Skeletal muscle tissue (tissue), 4 donors: ENCODE data around the gene GLT8D2. TPM values are rescaled to one million over a fixed set of nuclear protein-coding genes. Genes with fewer than 3 reads are reported as not detected.

Experiments used
- H3K27ac ChIP-seq: one replicate; pipeline ENCODE4 v1.7.0; 2013; ENCODE audit warnings: mild to moderate bottlenecking, low read depth, low read length, inconsistent platforms
- H3K27me3 ChIP-seq, 3 donors: one replicate each; pipeline ENCODE4 v1.7.0; 2013; ENCODE audit warnings: low read length in 3 of 3; ENCODE audit not compliant: control insufficient read depth in 3 of 3, insufficient read depth in 3 of 3
- H3K36me3 ChIP-seq, 3 donors: one replicate each; pipeline ENCODE4 v1.7.0; 2013; ENCODE audit warnings: low read length in 3 of 3; ENCODE audit not compliant: control insufficient read depth in 3 of 3, insufficient read depth in 3 of 3
- H3K4me1 ChIP-seq, 3 donors: one replicate each; pipeline ENCODE4 v1.7.0; 2013; ENCODE audit warnings: low read length in 3 of 3, mild to moderate bottlenecking in 3 of 3; ENCODE audit not compliant: control insufficient read depth in 3 of 3, insufficient read depth in 3 of 3
- H3K4me3 ChIP-seq, 3 donors: one replicate each; pipeline ENCODE4 v1.7.0; 2013; ENCODE audit warnings: low read length in 3 of 3
- H3K9ac ChIP-seq, 3 donors: one replicate each; pipeline ENCODE4 v1.7.0; 2013; ENCODE audit warnings: low read length in 3 of 3, mild to moderate bottlenecking in 3 of 3, moderate library complexity in 2 of 3, low read depth in 1 of 3
- H3K9me3 ChIP-seq, 3 donors: one replicate each; pipeline ENCODE4 v1.7.0; 2013; ENCODE audit warnings: low read length in 3 of 3; ENCODE audit not compliant: control insufficient read depth in 3 of 3
- total RNA-seq: library from RNA; depleted of rRNA; stranded (reverse); fragments of >200 nt; gene quantifications from one replicate; pipeline ENCODE4 v1.2.3, GENCODE V29; 2014
- donor health status: Osteomylitis.

GLT8D2 gene
- total RNA-seq, 1 donor from 2014 or later = 36.5 TPM

DNA sequence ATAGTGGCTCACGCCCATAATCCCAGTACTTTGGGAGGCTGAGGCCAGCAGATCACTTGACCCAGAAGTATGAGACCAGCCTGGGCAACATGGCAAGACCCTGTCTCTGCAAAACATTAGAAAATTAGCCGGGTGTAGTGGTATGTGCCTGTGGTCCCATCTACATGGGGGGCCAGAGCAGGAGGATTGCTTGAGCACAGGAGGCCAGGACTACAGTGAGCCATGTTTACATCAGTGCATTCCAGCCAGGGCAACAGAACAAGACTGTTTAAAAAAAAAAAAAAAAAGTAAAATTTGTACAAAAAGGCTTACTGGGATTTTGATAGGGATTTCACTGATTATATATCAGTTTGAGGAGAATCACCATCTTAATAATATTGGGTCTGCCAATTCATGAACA lies 22.1 kb upstream of the GLT8D2 start:
- no peaks in the 10 kb centered on the region for H3K4me1 ChIP-seq
- H3K9me3 ChIP-seq = no peaks in the 10 kb centered on the region
- H3K27ac ChIP-seq = no peak overlapping the region
- peaks cover 0 to 22% (median 15%) of the 10 kb centered on the region in 3 donors for H3K36me3 ChIP-seq
- H3K27me3 ChIP-seq = no peaks in the 10 kb centered on the region
- no peak overlapping the region for H3K9ac ChIP-seq
- no peak overlapping the region for H3K4me3 ChIP-seq

DNA sequence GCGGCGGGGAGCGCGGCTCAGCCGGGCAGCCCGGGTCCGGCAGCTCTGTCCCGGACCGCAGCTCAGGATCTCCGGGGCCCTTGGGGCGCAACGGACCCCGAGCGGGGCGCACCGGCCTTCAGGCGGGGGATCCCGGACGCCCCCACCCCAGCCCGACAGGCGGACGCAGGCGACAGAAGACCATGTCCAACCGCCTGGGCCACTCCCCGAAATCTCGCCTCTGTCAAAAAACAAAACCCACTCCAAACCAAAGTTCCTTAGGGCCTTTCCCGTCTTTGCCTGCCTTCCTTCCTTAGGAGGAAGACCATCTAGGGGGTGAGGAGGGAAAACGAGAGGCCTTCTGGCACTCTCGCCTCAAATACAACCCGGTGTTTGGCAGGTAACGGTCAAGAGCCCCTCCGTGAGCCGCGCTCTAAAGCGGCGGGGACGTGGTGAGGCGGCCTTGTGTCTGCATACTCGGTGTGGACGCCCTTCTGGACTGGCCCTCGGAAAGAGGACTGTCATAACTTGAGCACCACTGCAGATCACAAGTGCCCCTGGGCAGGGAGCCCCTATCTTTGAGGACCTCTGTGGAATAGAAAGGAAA lies 14.9 kb upstream of the GLT8D2 start:
- H3K4me1 ChIP-seq = peaks cover 16 to 22% (median 19%) of the 10 kb centered on the region in 3 donors
- H3K9me3 ChIP-seq = no peaks in the 10 kb centered on the region
- H3K27ac ChIP-seq = peak overlapping the region; percentile 94
- peak overlapping the region; percentile 89 to 95 (median 91) for H3K9ac ChIP-seq
- H3K27me3 ChIP-seq = no peaks in the 10 kb centered on the region
- peak overlapping the region; percentile 90 to 97 (median 96) for H3K4me3 ChIP-seq
- H3K36me3 ChIP-seq = peaks cover 0 to 22% (median 4%) of the 10 kb centered on the region in 3 donors

DNA sequence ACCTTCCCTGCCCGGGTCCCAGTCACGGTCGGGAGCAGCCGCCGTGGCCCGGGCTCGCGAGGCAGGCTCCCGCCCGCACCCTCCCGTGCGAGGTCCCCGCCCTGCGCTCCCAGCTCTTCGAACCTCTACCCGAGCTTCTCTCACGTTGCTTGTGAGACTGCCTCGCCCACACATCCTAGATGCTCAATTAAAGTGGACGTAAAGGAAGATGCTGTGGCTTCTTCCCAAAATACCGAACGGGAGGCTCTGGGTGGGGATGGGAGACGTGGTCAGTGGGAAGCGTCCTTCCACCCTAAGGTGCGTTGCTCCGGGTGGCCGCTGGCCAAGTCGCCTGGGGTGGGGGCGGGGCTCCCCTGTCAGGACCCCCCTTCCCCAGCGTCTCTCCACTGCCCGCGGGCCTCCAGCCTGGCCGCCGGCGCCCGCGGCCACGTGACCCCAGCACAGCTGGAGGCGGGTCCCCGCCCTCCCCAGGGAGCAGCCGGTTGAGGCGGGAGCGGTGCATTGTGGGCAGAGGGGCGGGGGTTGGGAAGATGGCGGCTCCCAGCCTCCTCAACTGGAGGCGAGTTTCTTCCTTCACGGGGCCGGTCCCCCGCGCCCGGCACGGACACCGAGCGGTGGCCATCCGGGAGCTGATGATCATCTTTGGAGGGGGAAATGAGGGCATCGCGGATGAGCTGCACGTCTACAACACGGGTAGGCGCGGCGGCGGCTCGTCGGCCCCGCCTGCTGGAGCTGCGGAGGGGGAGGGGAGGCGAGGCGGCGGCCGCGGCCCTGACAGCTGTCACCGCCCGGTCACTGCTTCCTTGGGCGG lies 14.2 kb upstream of the GLT8D2 start, which contains the start of gene HCFC2:
Gene HCFC2 (plus strand): TSS at position 501 of the 811 bp plus-strand sequence. CDS start 30 bp downstream, at position 531.
- Histone ChIP-seq H3K36me3 (peaks cover 0 to 21% (median 4%) of the 10 kb centered on the region in 3 donors), H3K27ac (peak within 1 kb of the TSS; percentile 94), H3K4me1 (peaks cover 16 to 22% (median 19%) of the 10 kb centered on the region in 3 donors), H3K27me3 (no peaks in the 10 kb centered on the region), H3K9ac (peak within 1 kb of the TSS; percentile 89 to 95 (median 91)), H3K4me3 (peak within 1 kb of the TSS; percentile 90 to 97 (median 96)), H3K9me3 (no peaks in the 10 kb centered on the region)

DNA sequence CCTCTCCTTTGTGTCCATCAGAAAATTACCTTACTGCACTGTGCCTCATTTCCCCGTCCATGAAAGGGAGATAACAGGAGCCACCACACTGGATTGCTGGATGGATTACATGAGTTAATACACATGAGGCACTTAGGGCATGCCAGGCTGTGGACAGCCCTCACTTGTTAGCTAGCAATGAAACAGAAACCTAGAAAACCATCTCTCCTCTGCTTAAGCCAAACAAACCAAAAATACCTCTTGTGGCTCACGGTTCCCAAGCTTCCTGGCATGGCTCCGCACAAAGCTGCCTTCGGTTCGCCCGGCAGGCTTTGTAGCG lies 13.7 kb upstream of the GLT8D2 start:
- H3K9me3 ChIP-seq = no peaks in the 10 kb centered on the region
- peak overlapping the region; percentile 90 to 97 (median 96) for H3K4me3 ChIP-seq
- H3K36me3 ChIP-seq = peaks cover 0 to 16% (median 3%) of the 10 kb centered on the region in 3 donors
- H3K9ac ChIP-seq = peak overlapping the region; percentile 89 to 95 (median 91)
- peak overlapping the region; percentile 94 for H3K27ac ChIP-seq
- no peaks in the 10 kb centered on the region for H3K27me3 ChIP-seq
- H3K4me1 ChIP-seq = peaks cover 16 to 22% (median 19%) of the 10 kb centered on the region in 3 donors

DNA sequence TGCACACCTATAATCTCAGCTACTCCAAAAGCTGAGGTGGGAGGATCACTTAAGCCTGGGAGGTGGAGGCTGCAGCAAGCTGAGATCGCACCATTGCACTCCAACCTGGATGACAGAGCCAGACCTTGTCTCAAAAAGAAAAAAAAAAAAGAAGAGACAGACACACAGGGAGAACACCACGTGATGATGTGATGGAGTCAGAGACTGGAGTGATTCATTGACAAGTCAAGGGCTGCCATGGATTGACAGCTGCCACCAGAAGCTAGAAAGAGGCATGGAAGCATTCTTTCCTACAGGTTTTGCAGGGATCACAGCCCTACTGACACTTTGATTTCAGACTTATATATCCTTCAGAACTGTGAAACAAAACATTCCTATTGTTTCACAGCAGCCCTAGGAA lies 10.8 kb upstream of the GLT8D2 start:
- H3K9me3 ChIP-seq = no peaks in the 10 kb centered on the region
- H3K36me3 ChIP-seq = no peaks in the 10 kb centered on the region
- no peaks in the 10 kb centered on the region for H3K27me3 ChIP-seq
- H3K27ac ChIP-seq = no peak overlapping the region
- no peak overlapping the region for H3K9ac ChIP-seq
- no peak overlapping the region for H3K4me3 ChIP-seq
- H3K4me1 ChIP-seq = peaks cover 16 to 21% (median 20%) of the 10 kb centered on the region in 3 donors

DNA sequence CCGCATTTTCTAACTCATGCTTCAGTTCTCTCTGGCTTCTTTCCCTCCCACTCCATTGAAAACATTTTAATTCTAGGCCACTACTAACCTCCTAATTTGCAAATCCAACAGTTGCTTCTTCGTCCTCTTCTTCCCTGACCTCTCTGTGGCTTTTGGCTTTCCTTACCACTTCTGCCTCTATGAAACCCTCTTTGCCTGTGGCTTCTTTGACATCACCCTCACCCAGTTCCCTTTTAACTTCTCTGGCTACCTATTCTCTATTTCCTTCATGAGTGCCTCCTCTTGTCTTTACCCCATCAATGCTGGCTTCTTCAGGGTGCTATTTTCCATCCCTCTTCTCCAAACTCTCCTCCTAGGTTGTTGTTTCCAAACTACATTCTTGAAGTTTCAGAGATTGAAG lies 10.0 kb upstream of the GLT8D2 start:
- no peak overlapping the region for H3K9ac ChIP-seq
- no peak overlapping the region for H3K27ac ChIP-seq
- peaks cover 11 to 18% (median 15%) of the 10 kb centered on the region in 3 donors for H3K4me1 ChIP-seq
- H3K36me3 ChIP-seq = no peaks in the 10 kb centered on the region
- H3K9me3 ChIP-seq = no peaks in the 10 kb centered on the region
- no peaks in the 10 kb centered on the region for H3K27me3 ChIP-seq
- no peak overlapping the region for H3K4me3 ChIP-seq

DNA sequence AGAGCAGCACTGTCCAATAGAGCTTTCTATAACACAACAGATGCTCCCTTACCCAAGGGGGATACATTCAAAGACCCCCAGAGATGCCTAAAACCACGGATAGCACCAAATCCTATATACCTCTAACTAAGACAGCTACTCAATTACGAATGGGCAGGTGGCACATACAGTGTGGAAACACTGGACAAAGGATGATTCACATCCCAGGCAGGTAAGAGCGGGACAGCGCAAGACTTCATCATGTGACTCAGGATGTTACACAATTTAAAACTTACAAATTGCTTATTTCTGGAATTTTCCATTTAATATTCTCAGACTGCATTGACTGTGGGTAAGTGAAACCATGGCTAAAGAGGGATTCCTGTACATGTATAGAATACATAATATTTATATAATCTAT lies 8.8 kb upstream of the GLT8D2 start:
- Histone ChIP-seq H3K36me3 (no peaks in the 10 kb centered on the region), H3K4me1 (peaks cover 10 to 14% (median 11%) of the 10 kb centered on the region in 3 donors), H3K9ac (no peak overlapping the region), H3K4me3 (no peak overlapping the region), H3K27me3 (no peaks in the 10 kb centered on the region), H3K27ac (no peak overlapping the region), H3K9me3 (no peaks in the 10 kb centered on the region)

DNA sequence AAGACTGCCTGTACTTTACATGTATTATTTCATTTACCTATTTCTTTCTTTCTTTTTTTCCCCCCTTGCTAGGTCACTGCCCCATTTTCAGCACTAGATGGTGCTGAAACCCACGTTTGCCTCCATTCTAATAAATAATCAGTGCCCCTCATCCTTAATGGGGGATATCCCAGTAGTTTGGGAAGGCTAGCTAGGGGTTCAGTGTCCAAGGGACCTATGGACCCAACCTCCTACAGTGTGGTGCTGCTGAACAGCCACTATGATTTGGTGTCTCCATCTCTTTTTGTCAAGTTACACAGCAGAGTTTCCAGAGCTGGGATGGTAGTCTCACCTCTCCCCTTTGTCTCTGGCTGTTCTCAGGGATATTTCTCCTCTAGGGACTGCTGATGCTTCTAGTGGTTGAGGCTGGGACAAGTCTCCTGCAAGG lies 7.8 kb upstream of the GLT8D2 start:
- no peak overlapping the region for H3K4me3 ChIP-seq
- no peak overlapping the region for H3K27ac ChIP-seq
- H3K27me3 ChIP-seq = no peaks in the 10 kb centered on the region
- no peaks in the 10 kb centered on the region for H3K9me3 ChIP-seq
- H3K4me1 ChIP-seq = peaks cover 6 to 10% (median 10%) of the 10 kb centered on the region in 3 donors
- H3K9ac ChIP-seq = no peak overlapping the region
- no peaks in the 10 kb centered on the region for H3K36me3 ChIP-seq

DNA sequence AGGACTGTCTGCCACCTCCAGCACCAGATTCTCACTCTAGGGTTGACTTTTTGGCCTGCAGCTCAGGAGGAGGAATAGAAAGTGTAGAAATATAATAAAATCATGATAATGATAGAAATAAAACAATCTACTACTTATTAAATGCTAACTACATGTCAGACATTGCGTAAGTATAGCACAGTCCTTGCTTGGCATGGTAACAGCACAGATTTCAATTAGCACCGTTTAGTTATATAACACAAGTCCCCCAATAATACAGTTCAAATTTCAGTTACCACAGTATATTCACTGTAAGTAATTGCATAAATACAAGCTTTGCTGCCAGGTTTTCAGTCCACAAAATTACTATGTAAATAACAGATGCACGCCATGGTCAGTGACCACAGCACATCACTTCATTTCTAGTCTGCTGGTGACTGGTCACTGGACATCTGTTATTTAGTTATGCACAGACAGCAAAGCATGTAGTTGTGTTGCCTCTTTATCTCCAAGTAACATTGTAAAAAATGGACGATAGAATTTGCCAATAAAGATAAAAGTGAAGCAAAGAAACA lies 6.5 kb upstream of the GLT8D2 start:
- peaks cover 6 to 10% (median 10%) of the 10 kb centered on the region in 3 donors for H3K4me1 ChIP-seq
- no peaks in the 10 kb centered on the region for H3K36me3 ChIP-seq
- H3K9me3 ChIP-seq = no peaks in the 10 kb centered on the region
- H3K27ac ChIP-seq = no peak overlapping the region
- no peaks in the 10 kb centered on the region for H3K27me3 ChIP-seq
- peak overlapping the region in 1 of 3 donors; percentile 34 for H3K9ac ChIP-seq
- H3K4me3 ChIP-seq = no peak overlapping the region
